ENCODE results near the gene TULP1. TPM values are rescaled to one million over a fixed set of nuclear protein-coding genes. Genes with fewer than 3 reads are reported as not detected.

The TULP1 gene
- total RNA-seq, 4 donors from 2014 or later, result not detected

- no peak overlapping the region for H3K27ac ChIP-seq
- intact Hi-C loops (cut with DNase I), result no loop called here
- no peak for DNase-seq
Observed at GRCh38 chr6:35480176-35480575, 32.5 kb downstream of the TULP1 start.

GRCh38 chr6:35478259-35478658 lies 34.4 kb downstream of the TULP1 start:
- 93 to 96% methylated on average over 5 to 7 of the region's 7 CpGs for WGBS, 2 donors
- peaks cover 1 to 10% of the 10 kb centered on the region in 2 donors for H3K36me3 ChIP-seq
- no peaks in the 10 kb centered on the region for H3K27me3 ChIP-seq
- no peak for DNase-seq
- TF ChIP-seq CTCF (IDR thresholded peaks at IDR 0.05) (no peak), POLR2A (IDR thresholded peaks at IDR 0.05) (no peak)
- H3K27ac ChIP-seq, result no peak overlapping the region
- no peaks in the 10 kb centered on the region for H3K4me1 ChIP-seq
- H3K9me3 ChIP-seq, result no peaks in the 10 kb centered on the region
- H3K4me3 ChIP-seq (replicated peaks in 1 of 3), result no peak overlapping the region
- intact Hi-C loops (cut with DNase I), result no loop called here

More at GRCh38 chr6:35480176-35480575, 32.5 kb downstream of the TULP1 start:
- Histone ChIP-seq H3K4me1 (peaks cover 4 to 5% of the 10 kb centered on the region in 2 donors), H3K27me3 (no peaks in the 10 kb centered on the region), H3K36me3 (peaks cover 0 to 4% of the 10 kb centered on the region in 2 donors), H3K9me3 (no peaks in the 10 kb centered on the region), H3K4me3 (replicated peaks in 1 of 3) (no peak overlapping the region)
- WGBS, 2 donors, result 94 to 95% methylated on average over 12 of the region's 12 CpGs
- TF ChIP-seq CTCF (IDR thresholded peaks at IDR 0.05) (no peak), POLR2A (IDR thresholded peaks at IDR 0.05) (no peak)

- Histone ChIP-seq H3K9me3 (no peaks in the 10 kb centered on the region), H3K36me3 (peaks cover 7 to 10% of the 10 kb centered on the region in 2 donors), H3K4me3 (replicated peaks in 1 of 3) (no peak overlapping the region), H3K27ac (no peak overlapping the region), H3K27me3 (no peaks in the 10 kb centered on the region), H3K4me1 (no peaks in the 10 kb centered on the region)
- no peak for DNase-seq
- no peak for TF ChIP-seq POLR2A (IDR thresholded peaks at IDR 0.05)
- no peak for TF ChIP-seq CTCF (IDR thresholded peaks at IDR 0.05)
- WGBS, 2 donors, result 94 to 97% methylated on average over 5 of the region's 5 CpGs
- intact Hi-C loops (cut with DNase I), result no loop called here
Observed at GRCh38 chr6:35477551-35478179, 35.0 kb downstream of the TULP1 start.

- Histone ChIP-seq H3K27me3 (no peaks in the 10 kb centered on the region), H3K4me1 (no peaks in the 10 kb centered on the region), H3K9me3 (no peaks in the 10 kb centered on the region), H3K36me3 (peaks cover 7 to 10% of the 10 kb centered on the region in 2 donors), H3K27ac (no peak overlapping the region), H3K4me3 (replicated peaks in 1 of 3) (no peak overlapping the region)
- intact Hi-C loops (cut with DNase I), result no loop called here
- no peak for TF ChIP-seq POLR2A (IDR thresholded peaks at IDR 0.05)
- TF ChIP-seq CTCF (IDR thresholded peaks at IDR 0.05), result no peak
- WGBS, 2 donors, result 85 to 86% methylated on average over 6 to 7 of the region's 8 CpGs
- DNase-seq, result no peak
Observed at GRCh38 chr6:35477028-35477427, 35.7 kb downstream of the TULP1 start.

GRCh38 chr6:35476004-35476403 lies 36.7 kb downstream of the TULP1 start:
- DNase-seq, result no peak
- WGBS, 2 donors, result 91 to 92% methylated on average over 12 to 14 of the region's 14 CpGs
- Histone ChIP-seq H3K36me3 (peaks cover 10 to 11% of the 10 kb centered on the region in 2 donors), H3K9me3 (no peaks in the 10 kb centered on the region), H3K4me1 (peaks cover 0 to 2% of the 10 kb centered on the region in 2 donors), H3K27ac (no peak overlapping the region), H3K27me3 (no peaks in the 10 kb centered on the region), H3K4me3 (replicated peaks in 1 of 3) (no peak overlapping the region)
- TF ChIP-seq CTCF (IDR thresholded peaks at IDR 0.05), result no peak
- TF ChIP-seq POLR2A (IDR thresholded peaks at IDR 0.05), result no peak
- intact Hi-C loops (cut with DNase I), result no loop called here
